ENCODE measurements around the gene P4HTM.

The P4HTM gene

GRCh38 chr3:49032646-49033304 is 42.7 kb downstream of the P4HTM start:
- H3K4me1 ChIP-seq (ENCODE audit: control insufficient read depth, insufficient read depth, low read length) = no peaks in the 10 kb centered on the region
- peaks cover 10 to 82% of the 10 kb centered on the region in 2 experiments; a peak in 2 of 3 replicates for H3K36me3 ChIP-seq (ENCODE audit: control insufficient read depth in 2 of 2, insufficient read depth in 1 of 2, low read length in 2 of 2)
- TF ChIP-seq ZBTB7A (tag by site-specific recombination; IDR thresholded peaks at IDR 0.05; ENCODE audit: low read depth) (no peak), ZNF302 (tag by site-specific recombination; IDR thresholded peaks at IDR 0.05; ENCODE audit: low read depth) (no peak), ZNF341 (tag by site-specific recombination; IDR thresholded peaks at IDR 0.05; ENCODE audit: low read depth) (no peak), TRIM28 (IDR thresholded peaks at IDR 0.05; ENCODE audit: borderline replicate concordance, low read length) (no peak), PRDM2 (tag by site-specific recombination; IDR thresholded peaks at IDR 0.05; ENCODE audit: borderline replicate concordance) (no peak)
- H3K27ac ChIP-seq (ENCODE audit: extremely low read depth, low read depth, low read length) = no peak overlapping the region
- H3K4me3 ChIP-seq (ENCODE audit: low read depth, low read length) = no peak overlapping the region
- ChIA-PET CTCF (no interaction called here), POLR2A (no interaction called here)
- H3K9me3 ChIP-seq (ENCODE audit: control insufficient read depth, insufficient read depth, low read depth, low read length) = no peaks in the 10 kb centered on the region

- Histone ChIP-seq H3K9me3 (ENCODE audit: control insufficient read depth, insufficient read depth, low read depth, low read length) (no peaks in the 10 kb centered on the region), H3K27ac (ENCODE audit: extremely low read depth, low read depth, low read length) (no peak overlapping the region), H3K4me3 (ENCODE audit: low read depth, low read length) (no peak overlapping the region), H3K36me3 (ENCODE audit: control insufficient read depth in 2 of 2, insufficient read depth in 1 of 2, low read length in 2 of 2) (peaks cover 13 to 74% of the 10 kb centered on the region in 2 experiments; a peak in 2 of 3 replicates), H3K4me1 (ENCODE audit: control insufficient read depth, insufficient read depth, low read length) (no peaks in the 10 kb centered on the region)
- TF ChIP-seq ZNF239 (tag by site-specific recombination; IDR thresholded peaks at IDR 0.05) (no peak), ZBTB10 (tag by site-specific recombination; IDR thresholded peaks at IDR 0.05) (no peak), ZNF391 (tag by site-specific recombination; IDR thresholded peaks at IDR 0.05; ENCODE audit: borderline replicate concordance, low read depth) (no peak), ZNF624 (tag by site-specific recombination; IDR thresholded peaks at IDR 0.05) (no peak), ZBTB49 (tag by site-specific recombination; IDR thresholded peaks at IDR 0.05; ENCODE audit: low read depth) (no peak)
- ChIA-PET CTCF (no interaction called here), POLR2A (no interaction called here)
These were observed 44.6 kb downstream of the P4HTM start for GRCh38 chr3:49034650-49035049.

Data from HEK293 (cell line).